NCI-H128 (cell line): Measurements from ENCODE around the gene TNFAIP6.
"Not testable (repeated sequence)": the region's sequence is repeated elsewhere in the genome, so short reads cannot be mapped to it uniquely, and the experiment has no call there.

ENCODE experiments used
- DNase-seq: peaks from one replicate; lab custom pipeline; 2025; ENCODE audit not compliant: unreplicated experiment; lab: John Stamatoyannopoulos, UW

TNFAIP6 gene

GRCh38 chr2:151410485-151410834 is 53.1 kb downstream of the TNFAIP6 start:
- no peak for DNase-seq

- DNase-seq, result no peak
Observed at GRCh38 chr2:151417650-151418049, 60.3 kb downstream of the TNFAIP6 start.

GRCh38 chr2:151421681-151422080 is 64.3 kb downstream of the TNFAIP6 start:
- not testable (repeated sequence) for DNase-seq

DNA sequence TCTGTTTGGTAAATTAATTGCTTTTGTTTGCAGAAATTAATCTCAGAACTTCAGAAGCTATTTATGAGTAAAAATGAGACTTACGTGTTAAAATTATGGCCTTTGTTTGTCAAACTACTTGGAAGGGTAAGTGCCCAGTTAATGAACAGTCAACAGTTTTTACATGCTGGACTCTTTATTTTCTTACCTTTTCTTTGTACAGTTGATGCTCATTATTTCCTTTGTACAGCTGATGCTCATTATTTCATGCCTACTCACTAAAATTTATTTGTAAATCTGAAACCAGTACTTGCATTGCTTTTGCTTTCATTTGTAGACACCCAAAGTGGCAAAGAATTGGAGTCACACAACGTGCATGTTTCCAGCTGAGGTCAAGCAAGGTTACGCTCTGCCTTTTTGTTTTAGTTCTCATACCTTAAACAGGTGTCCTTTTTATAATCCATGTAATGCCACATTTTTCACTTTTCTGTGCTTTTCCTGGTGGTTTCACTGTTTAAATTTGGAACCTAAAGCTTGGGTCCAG is 65.6 kb downstream of the TNFAIP6 start:
- no peak for DNase-seq

DNA sequence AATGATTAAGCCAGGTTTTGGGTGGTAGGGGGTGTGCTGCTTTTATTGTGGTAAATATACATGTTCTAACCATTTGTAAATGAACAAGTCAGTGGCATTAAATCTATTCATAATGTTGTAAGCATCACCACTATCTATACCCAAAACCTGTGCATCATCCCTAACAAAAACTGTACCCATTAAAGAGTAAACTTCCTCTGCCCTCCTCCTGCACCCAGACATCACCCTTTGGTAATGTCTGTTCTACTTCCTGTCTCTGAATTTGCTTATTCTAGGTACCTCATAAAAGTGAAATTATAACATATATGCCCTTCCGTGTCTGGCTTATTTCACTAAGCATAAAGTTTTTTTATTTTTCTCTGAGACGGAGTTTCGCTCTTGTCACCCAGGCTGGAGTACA is 66.4 kb downstream of the TNFAIP6 start:
- no peak for DNase-seq
